Smooth muscle cell (in vitro differentiated cells): Measurements from ENCODE around the gene IFI44. TPM values are rescaled to one million over a fixed set of nuclear protein-coding genes. Genes with fewer than 3 reads are reported as not detected.

Experiments
- DNase-seq: peaks from one replicate; lab custom pipeline; 2025; ENCODE audit not compliant: unreplicated experiment; lab: John Stamatoyannopoulos, UW
- H2AFZ ChIP-seq: fragments of 200-600 bp; sonication (generic); 2 replicates; pipeline ENCODE4 v1.6.0; 2016; ENCODE audit warnings: antibody characterized with exemption, low read depth, mild to moderate bottlenecking
- H3F3A ChIP-seq: fragments of 200-600 bp; sonication (generic); 2 replicates; pipeline ENCODE4 v1.6.0; 2017; ENCODE audit warnings: antibody characterized with exemption, low read depth
- H3K27ac ChIP-seq: fragments of 200-600 bp; sonication (generic); 2 replicates; pipeline ENCODE4 v1.5.1; 2016; ENCODE audit warnings: low read depth, mild to moderate bottlenecking
- H3K27me3 ChIP-seq: fragments of 200-600 bp; sonication (generic); 2 replicates; pipeline ENCODE4 v1.6.1; 2016; ENCODE audit warnings: low read depth, mild to moderate bottlenecking
- H3K36me3 ChIP-seq: fragments of 200-600 bp; sonication (generic); 2 replicates; pipeline ENCODE4 v1.5.1; 2016; ENCODE audit warnings: low read depth
- H3K4me1 ChIP-seq: fragments of 200-600 bp; sonication (generic); 2 replicates; pipeline ENCODE4 v1.5.1; 2016; ENCODE audit warnings: low read depth
- H3K4me2 ChIP-seq: fragments of 200-600 bp; sonication (generic); 2 replicates; pipeline ENCODE4 v1.6.0; 2016; ENCODE audit warnings: mild to moderate bottlenecking
- H3K4me3 ChIP-seq: fragments of 200-600 bp; sonication (generic); 2 replicates; pipeline ENCODE4 v1.5.1; 2016; ENCODE audit warnings: mild to moderate bottlenecking
- H3K79me2 ChIP-seq: fragments of 200-600 bp; sonication (generic); 2 replicates; pipeline ENCODE4 v1.6.0; 2016; ENCODE audit warnings: low read depth, mild to moderate bottlenecking
- H3K9ac ChIP-seq: fragments of 200-600 bp; sonication (generic); 2 replicates; pipeline ENCODE4 v1.6.0; 2016; ENCODE audit warnings: low read depth
- H3K9me3 ChIP-seq: fragments of 200-600 bp; sonication (generic); replicated peaks from 2 replicates; pipeline ENCODE4 v1.5.1; 2016; ENCODE audit warnings: low read depth
- H4K20me1 ChIP-seq: fragments of 200-600 bp; sonication (generic); 2 replicates; pipeline ENCODE4 v1.6.0; 2016; ENCODE audit warnings: low read depth
- CTCF ChIP-seq: fragments of 200-600 bp; sonication (generic); IDR thresholded peaks from 2 replicates; pipeline ENCODE4 v1.5.1; 2017; ENCODE audit warnings: borderline replicate concordance, mild to moderate bottlenecking, antibody characterized with exemption; ENCODE audit not compliant: insufficient read depth, poor library complexity, severe bottlenecking
- WGBS: methylation state at CpG from one replicate; pipeline ENCODE4 v1.1.7; 2016; ENCODE audit warnings: low lambda C conversion rate; 5-methylcytosine and 5-hydroxymethylcytosine counted together
- polyA plus RNA-seq: library from polyadenylated mRNA; unstranded; fragments of >200 nt; fragmentation: Nextera tagmentation; extraction: Ambion mirVana; gene quantifications from 2 replicates; pipeline ENCODE4 v1.2.1, GENCODE V29; 2016
- total RNA-seq: library from RNA; depleted of rRNA; stranded (reverse); fragments of >200 nt; gene quantifications from 2 replicates; pipeline ENCODE4 v1.2.3, GENCODE V29; 2014

IFI44 gene
- total and polyA plus RNA-seq, 2 experiments from 2014 or later, result 0.71 TPM; not detected in 1

- Histone ChIP-seq H3K4me2 (no peak overlapping the region), H3K4me1 (no peaks in the 10 kb centered on the region), H3K9ac (no peak overlapping the region), H3K36me3 (no peaks in the 10 kb centered on the region), H3K79me2 (no peaks in the 10 kb centered on the region), H3K4me3 (no peak overlapping the region), H3K9me3 (no peaks in the 10 kb centered on the region), H3F3A (no peaks in the 10 kb centered on the region), H4K20me1 (no peaks in the 10 kb centered on the region), H3K27ac (no peak overlapping the region), H2AFZ (no peak overlapping the region), H3K27me3 (peaks cover 14% of the 10 kb centered on the region)
- DNase-seq, result no peak
- no peak for TF ChIP-seq CTCF
- 71% methylated on average over 5 of the region's 5 CpGs for WGBS
Measured at GRCh38 chr1:78673120-78673519, 23.5 kb downstream of the IFI44 start.

- no peak overlapping the region for H2AFZ ChIP-seq
- no peak overlapping the region for H3K9ac ChIP-seq
- WGBS, result 42% methylated on average over 9 of the region's 9 CpGs
- H3F3A ChIP-seq, result no peaks in the 10 kb centered on the region
- H3K27me3 ChIP-seq, result peaks cover 7% of the 10 kb centered on the region
- H3K36me3 ChIP-seq, result no peaks in the 10 kb centered on the region
- H3K4me1 ChIP-seq, result no peaks in the 10 kb centered on the region
- peak; percentile 91 for TF ChIP-seq CTCF
- H3K79me2 ChIP-seq, result no peaks in the 10 kb centered on the region
- H3K4me3 ChIP-seq, result no peak overlapping the region
- no peak overlapping the region for H3K27ac ChIP-seq
- no peaks in the 10 kb centered on the region for H4K20me1 ChIP-seq
- no peak overlapping the region for H3K4me2 ChIP-seq
- no peaks in the 10 kb centered on the region for H3K9me3 ChIP-seq
- DNase-seq, result no peak
Measured at GRCh38 chr1:78676347-78676982, 26.8 kb downstream of the IFI44 start.

- Histone ChIP-seq H3K9ac (no peak overlapping the region), H3K4me2 (no peak overlapping the region), H3F3A (no peaks in the 10 kb centered on the region), H3K79me2 (no peaks in the 10 kb centered on the region), H4K20me1 (no peaks in the 10 kb centered on the region), H2AFZ (no peak overlapping the region), H3K27ac (no peak overlapping the region), H3K36me3 (no peaks in the 10 kb centered on the region), H3K9me3 (no peaks in the 10 kb centered on the region), H3K27me3 (peaks cover 2% of the 10 kb centered on the region), H3K4me3 (no peak overlapping the region), H3K4me1 (no peaks in the 10 kb centered on the region)
- 71% methylated on average over 3 of the region's 3 CpGs for WGBS
- DNase-seq, result no peak
- no peak for TF ChIP-seq CTCF
Measured at GRCh38 chr1:78676993-78677392, 27.4 kb downstream of the IFI44 start.

- no peaks in the 10 kb centered on the region for H3K4me1 ChIP-seq
- H2AFZ ChIP-seq, result no peak overlapping the region
- H3K9ac ChIP-seq, result no peak overlapping the region
- DNase-seq, result no peak
- H3K27me3 ChIP-seq, result no peaks in the 10 kb centered on the region
- H3K79me2 ChIP-seq, result no peaks in the 10 kb centered on the region
- no peaks in the 10 kb centered on the region for H4K20me1 ChIP-seq
- H3K27ac ChIP-seq, result no peak overlapping the region
- H3K9me3 ChIP-seq, result no peaks in the 10 kb centered on the region
- no peak overlapping the region for H3K4me3 ChIP-seq
- WGBS, result 86% methylated on average over 3 of the region's 3 CpGs
- no peak overlapping the region for H3K4me2 ChIP-seq
- TF ChIP-seq CTCF, result no peak
- no peaks in the 10 kb centered on the region for H3F3A ChIP-seq
- H3K36me3 ChIP-seq, result no peaks in the 10 kb centered on the region
Measured at GRCh38 chr1:78677788-78678187, 28.2 kb downstream of the IFI44 start.
